Measurements from ENCODE around the gene ZG16. TPM values are rescaled to one million over a fixed set of nuclear protein-coding genes. Genes with fewer than 3 reads are reported as not detected.
"Not testable (repeated sequence)": the region's sequence is repeated elsewhere in the genome, so short reads cannot be mapped to it uniquely, and the experiment has no call there.

Gene ZG16
- total RNA-seq, 3 donors from 2014 or later = 0.05 TPM; not detected in 2

DNA sequence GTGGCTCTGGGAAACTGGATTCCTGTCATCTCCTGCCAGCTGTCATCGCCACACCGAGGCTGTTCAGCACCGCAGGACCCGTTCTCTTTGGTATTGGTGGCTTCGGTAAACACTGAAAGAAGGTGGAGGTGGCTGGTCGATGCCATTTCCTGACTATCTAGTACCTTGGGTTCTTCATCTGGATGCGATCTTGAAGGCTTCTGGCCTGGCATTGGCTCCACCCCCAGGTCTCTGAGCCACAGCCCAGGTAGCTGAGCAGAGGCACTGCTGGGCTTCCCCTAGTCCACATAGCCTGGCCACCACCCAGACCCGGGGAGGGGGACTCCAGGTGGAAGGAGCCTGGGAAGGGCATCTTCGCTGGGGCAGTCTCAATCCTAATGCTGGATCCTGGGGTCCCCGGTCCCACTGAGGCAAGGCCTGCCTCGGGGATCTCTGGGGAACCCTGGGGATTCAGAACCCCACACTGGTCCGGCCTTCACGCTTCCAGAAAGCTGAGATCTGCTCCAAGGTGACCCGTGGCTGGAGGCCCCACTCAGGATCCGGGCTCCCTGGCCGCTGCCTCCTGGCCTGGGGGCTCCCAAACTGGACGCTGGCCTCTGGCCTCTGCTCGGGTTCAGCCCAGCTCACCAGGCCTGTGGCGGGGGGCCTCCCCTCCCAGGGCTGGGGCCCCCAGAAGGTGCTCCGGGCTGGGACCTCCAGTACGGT, 34.1 kb upstream of the ZG16 start:
- DNase-seq = no peak
- Mint-ChIP-seq H3K4me3 (peak overlapping the region; percentile 91), H3K27me3 (ENCODE audit: low read depth) (no peaks in the 10 kb centered on the region), H3K36me3 (ENCODE audit: insufficient read depth) (peaks cover 25% of the 10 kb centered on the region), H3K4me1 (ENCODE audit: low read depth) (peaks cover 86% of the 10 kb centered on the region), H3K9me3 (no peaks in the 10 kb centered on the region)
- peak; percentile 13 to 29 for ATAC-seq

- Mint-ChIP-seq H3K4me3 (peak overlapping the region; percentile 91), H3K27me3 (ENCODE audit: low read depth) (no peaks in the 10 kb centered on the region), H3K4me1 (ENCODE audit: low read depth) (peaks cover 84% of the 10 kb centered on the region), H3K9me3 (no peaks in the 10 kb centered on the region), H3K36me3 (ENCODE audit: insufficient read depth) (peaks cover 27% of the 10 kb centered on the region)
- DNase-seq = no peak
- peak in 1 of 2 donors; percentile 5 for ATAC-seq
Measured at GRCh38 chr16:29744541-29745101, 33.4 kb upstream of the ZG16 start.

DNA sequence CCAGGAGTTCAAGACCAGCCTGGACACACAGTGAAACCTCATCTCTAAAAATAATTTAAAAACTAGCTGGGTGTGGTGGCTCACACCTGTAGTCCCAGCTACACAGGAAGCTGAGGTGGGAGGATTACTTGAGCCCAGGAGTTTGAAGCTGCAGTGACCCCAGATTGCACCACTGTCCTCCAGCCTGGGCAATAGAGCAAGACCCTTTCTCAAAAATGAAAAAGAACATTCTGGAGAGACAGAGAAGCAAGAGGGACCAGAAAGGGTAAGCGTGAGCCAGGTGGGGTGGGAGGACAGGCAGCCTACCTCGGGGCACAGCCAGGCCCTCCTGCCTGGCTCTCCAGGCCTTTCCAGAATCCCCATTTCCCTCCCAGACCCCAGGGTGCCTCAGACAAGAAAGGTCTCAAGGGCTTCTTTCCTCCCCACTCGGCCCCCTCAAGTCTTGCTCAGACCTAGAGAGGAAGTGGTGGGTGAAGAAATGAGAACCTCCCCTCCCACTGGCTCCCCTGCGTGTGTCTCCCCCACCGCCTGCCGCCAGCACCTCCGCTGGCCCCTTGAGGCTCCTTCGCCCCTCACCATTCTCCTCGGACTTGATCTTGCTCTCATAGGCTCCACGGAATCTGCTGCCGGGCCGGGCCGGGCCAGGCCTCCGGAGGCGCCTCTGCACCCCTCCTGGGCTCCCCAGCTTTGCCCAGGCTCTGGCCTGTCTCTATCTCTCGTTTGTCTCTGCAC, 32.8 kb upstream of the ZG16 start:
- Mint-ChIP-seq H3K36me3 (ENCODE audit: insufficient read depth) (peaks cover 29% of the 10 kb centered on the region), H3K4me3 (peak overlapping the region; percentile 91), H3K4me1 (ENCODE audit: low read depth) (peaks cover 77% of the 10 kb centered on the region)

GRCh38 chr16:29745853-29746345, 32.2 kb upstream of the ZG16 start, which contains the start of gene C16orf54:
Gene C16orf54 (minus strand): TSS chr16:29745990. CDS start chr16:29744951, 1,039 bp downstream.
- H3K4me1 Mint-ChIP-seq (ENCODE audit: low read depth) = peaks cover 71% of the 10 kb centered on the region
- DNase-seq (peak; percentile 77), ATAC-seq (peak; percentile 72 to 78)
- H3K36me3 Mint-ChIP-seq (ENCODE audit: insufficient read depth) = peaks cover 27% of the 10 kb centered on the region
- H3K9me3 Mint-ChIP-seq = no peaks in the 10 kb centered on the region
- H3K27me3 Mint-ChIP-seq (ENCODE audit: low read depth) = no peaks in the 10 kb centered on the region
- H3K4me3 Mint-ChIP-seq = peak within 1 kb of the TSS; percentile 91

More for the DNA sequence above, 32.8 kb upstream of the ZG16 start:
- Mint-ChIP-seq H3K27me3 (ENCODE audit: low read depth) (no peaks in the 10 kb centered on the region), H3K9me3 (no peaks in the 10 kb centered on the region)
- DNase-seq (peak; percentile 38), ATAC-seq (peak; percentile 64)

GRCh38 chr16:29746518-29746917, 31.5 kb upstream of the ZG16 start:
- not testable (repeated sequence) for ATAC-seq; DNase-seq; H3K9me3 Mint-ChIP-seq; H3K27me3 Mint-ChIP-seq (ENCODE audit: low read depth)
- H3K4me3 Mint-ChIP-seq = peak overlapping the region; percentile 91
- peaks cover 65% of the 10 kb centered on the region for H3K4me1 Mint-ChIP-seq (ENCODE audit: low read depth)
- H3K36me3 Mint-ChIP-seq (ENCODE audit: insufficient read depth) = peaks cover 21% of the 10 kb centered on the region

GRCh38 chr16:29747947-29748759, 29.9 kb upstream of the ZG16 start:
- no peak for ATAC-seq
- no peaks in the 10 kb centered on the region for H3K9me3 Mint-ChIP-seq
- no peak for DNase-seq
- H3K4me3 Mint-ChIP-seq = no peak overlapping the region
- H3K4me1 Mint-ChIP-seq (ENCODE audit: low read depth) = peaks cover 52% of the 10 kb centered on the region
- peaks cover 12% of the 10 kb centered on the region for H3K36me3 Mint-ChIP-seq (ENCODE audit: insufficient read depth)
- no peaks in the 10 kb centered on the region for H3K27me3 Mint-ChIP-seq (ENCODE audit: low read depth)

- H3K27me3 Mint-ChIP-seq (ENCODE audit: low read depth); H3K4me3 Mint-ChIP-seq; H3K36me3 Mint-ChIP-seq (ENCODE audit: insufficient read depth); H3K9me3 Mint-ChIP-seq; ATAC-seq; DNase-seq: not testable (repeated sequence)
- peaks cover 49% of the 10 kb centered on the region for H3K4me1 Mint-ChIP-seq (ENCODE audit: low read depth)
Measured at GRCh38 chr16:29748760-29749149, 29.3 kb upstream of the ZG16 start.

DNA sequence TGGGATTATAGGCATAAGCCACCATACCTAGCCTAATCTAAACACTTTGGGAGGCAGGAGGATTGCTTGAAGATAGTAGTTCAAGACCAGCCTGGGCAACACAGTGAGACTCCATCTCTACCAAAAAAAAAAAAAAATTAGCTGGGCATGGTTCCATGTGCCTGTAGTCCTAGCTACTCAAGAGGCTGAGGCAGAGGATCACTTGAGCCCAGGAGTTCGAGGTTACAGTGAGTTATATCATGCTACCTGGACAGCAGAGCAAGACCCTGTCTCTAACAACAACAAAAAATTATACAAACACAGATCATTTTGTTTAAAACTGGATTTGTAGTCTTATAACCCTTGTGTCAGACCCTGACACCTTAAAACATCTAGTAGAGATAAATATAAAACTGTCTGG, 24.5 kb upstream of the ZG16 start:
- DNase-seq (no peak), ATAC-seq (no peak)
- H3K4me3 Mint-ChIP-seq = no peak overlapping the region
- no peaks in the 10 kb centered on the region for H3K27me3 Mint-ChIP-seq (ENCODE audit: low read depth)
- H3K4me1 Mint-ChIP-seq (ENCODE audit: low read depth) = peaks cover 38% of the 10 kb centered on the region
- H3K36me3 Mint-ChIP-seq (ENCODE audit: insufficient read depth) = peaks cover 8% of the 10 kb centered on the region
- H3K9me3 Mint-ChIP-seq = no peaks in the 10 kb centered on the region

- no peaks in the 10 kb centered on the region for H3K9me3 Mint-ChIP-seq
- ATAC-seq (no peak), DNase-seq (no peak)
- peaks cover 37% of the 10 kb centered on the region for H3K4me1 Mint-ChIP-seq (ENCODE audit: low read depth)
- H3K27me3 Mint-ChIP-seq (ENCODE audit: low read depth) = no peaks in the 10 kb centered on the region
- no peaks in the 10 kb centered on the region for H3K36me3 Mint-ChIP-seq (ENCODE audit: insufficient read depth)
- H3K4me3 Mint-ChIP-seq = no peak overlapping the region
Measured at GRCh38 chr16:29756654-29757053, 21.4 kb upstream of the ZG16 start.

- H3K36me3 Mint-ChIP-seq (ENCODE audit: insufficient read depth); H3K9me3 Mint-ChIP-seq; DNase-seq; ATAC-seq; H3K27me3 Mint-ChIP-seq (ENCODE audit: low read depth); H3K4me3 Mint-ChIP-seq: not testable (repeated sequence)
- peaks cover 37% of the 10 kb centered on the region for H3K4me1 Mint-ChIP-seq (ENCODE audit: low read depth)
Measured at GRCh38 chr16:29757086-29757485, 21.0 kb upstream of the ZG16 start.

GRCh38 chr16:29757950-29758466, 20.0 kb upstream of the ZG16 start:
- H3K4me3 Mint-ChIP-seq = no peak overlapping the region
- H3K9me3 Mint-ChIP-seq = no peaks in the 10 kb centered on the region
- ATAC-seq (no peak), DNase-seq (no peak)
- H3K27me3 Mint-ChIP-seq (ENCODE audit: low read depth) = no peaks in the 10 kb centered on the region
- H3K4me1 Mint-ChIP-seq (ENCODE audit: low read depth) = peaks cover 38% of the 10 kb centered on the region
- H3K36me3 Mint-ChIP-seq (ENCODE audit: insufficient read depth) = no peaks in the 10 kb centered on the region

DNA sequence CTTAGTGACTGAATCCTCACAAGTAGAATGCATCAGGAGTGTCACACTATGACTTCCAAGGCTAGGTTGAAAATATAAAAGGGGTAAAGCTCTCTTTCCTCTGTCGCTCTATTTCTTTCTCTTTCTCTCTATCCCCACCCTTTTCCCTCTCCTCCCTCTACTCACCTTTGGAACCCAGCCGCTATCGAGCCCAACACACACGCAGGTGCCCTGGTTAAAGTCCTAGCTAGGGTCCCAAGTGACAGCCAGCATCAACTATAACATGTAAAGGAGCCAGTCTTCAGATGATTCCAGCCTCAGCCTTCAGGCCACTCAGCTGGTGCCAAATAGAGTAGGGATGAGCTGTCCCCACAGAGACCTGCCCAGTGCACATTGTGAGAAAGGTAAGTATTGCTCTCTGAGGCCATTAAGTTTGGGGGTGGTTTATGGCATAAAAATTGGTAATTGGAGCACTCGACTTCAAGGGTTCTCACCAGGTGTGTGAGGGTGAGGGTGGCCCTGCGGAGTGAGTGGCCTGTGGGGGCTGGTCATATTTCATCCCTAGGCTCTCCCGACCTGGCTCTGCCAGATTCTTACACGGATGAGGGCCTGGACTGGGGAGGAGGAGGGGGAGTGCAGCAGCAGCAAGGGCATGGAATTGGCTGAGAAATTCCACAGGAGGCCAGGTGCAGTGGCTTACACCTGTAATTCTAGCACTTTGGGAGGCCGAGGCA, 17.3 kb upstream of the ZG16 start:
- ATAC-seq (no peak), DNase-seq (no peak)

GRCh38 chr16:29761280-29761651, 16.8 kb upstream of the ZG16 start:
- H3K36me3 Mint-ChIP-seq (ENCODE audit: insufficient read depth); ATAC-seq; H3K27me3 Mint-ChIP-seq (ENCODE audit: low read depth); H3K4me3 Mint-ChIP-seq; DNase-seq; H3K9me3 Mint-ChIP-seq: not testable (repeated sequence)
- peaks cover 30% of the 10 kb centered on the region for H3K4me1 Mint-ChIP-seq (ENCODE audit: low read depth)

More for the DNA sequence above, 17.3 kb upstream of the ZG16 start:
- Mint-ChIP-seq H3K36me3 (ENCODE audit: insufficient read depth) (no peaks in the 10 kb centered on the region), H3K4me1 (ENCODE audit: low read depth) (peaks cover 34% of the 10 kb centered on the region), H3K27me3 (ENCODE audit: low read depth) (no peaks in the 10 kb centered on the region), H3K4me3 (no peak overlapping the region), H3K9me3 (no peaks in the 10 kb centered on the region)
